ENCODE measurements around the gene ZCCHC24.

Gene ZCCHC24

GRCh38 chr10:79420974-79421688, 24.3 kb downstream of the ZCCHC24 start:
- no peak overlapping the region for H3K4me3 ChIP-seq (ENCODE audit: low read depth, low read length)
- TF ChIP-seq, protein P1, sequence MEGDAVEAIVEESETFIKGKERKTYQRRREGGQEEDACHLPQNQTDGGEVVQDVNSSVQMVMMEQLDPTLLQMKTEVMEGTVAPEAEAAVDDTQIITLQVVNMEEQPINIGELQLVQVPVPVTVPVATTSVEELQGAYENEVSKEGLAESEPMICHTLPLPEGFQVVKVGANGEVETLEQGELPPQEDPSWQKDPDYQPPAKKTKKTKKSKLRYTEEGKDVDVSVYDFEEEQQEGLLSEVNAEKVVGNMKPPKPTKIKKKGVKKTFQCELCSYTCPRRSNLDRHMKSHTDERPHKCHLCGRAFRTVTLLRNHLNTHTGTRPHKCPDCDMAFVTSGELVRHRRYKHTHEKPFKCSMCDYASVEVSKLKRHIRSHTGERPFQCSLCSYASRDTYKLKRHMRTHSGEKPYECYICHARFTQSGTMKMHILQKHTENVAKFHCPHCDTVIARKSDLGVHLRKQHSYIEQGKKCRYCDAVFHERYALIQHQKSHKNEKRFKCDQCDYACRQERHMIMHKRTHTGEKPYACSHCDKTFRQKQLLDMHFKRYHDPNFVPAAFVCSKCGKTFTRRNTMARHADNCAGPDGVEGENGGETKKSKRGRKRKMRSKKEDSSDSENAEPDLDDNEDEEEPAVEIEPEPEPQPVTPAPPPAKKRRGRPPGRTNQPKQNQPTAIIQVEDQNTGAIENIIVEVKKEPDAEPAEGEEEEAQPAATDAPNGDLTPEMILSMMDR (IDR thresholded peaks at IDR 0.05; ENCODE audit: low read depth, low read length): no peak

DNA sequence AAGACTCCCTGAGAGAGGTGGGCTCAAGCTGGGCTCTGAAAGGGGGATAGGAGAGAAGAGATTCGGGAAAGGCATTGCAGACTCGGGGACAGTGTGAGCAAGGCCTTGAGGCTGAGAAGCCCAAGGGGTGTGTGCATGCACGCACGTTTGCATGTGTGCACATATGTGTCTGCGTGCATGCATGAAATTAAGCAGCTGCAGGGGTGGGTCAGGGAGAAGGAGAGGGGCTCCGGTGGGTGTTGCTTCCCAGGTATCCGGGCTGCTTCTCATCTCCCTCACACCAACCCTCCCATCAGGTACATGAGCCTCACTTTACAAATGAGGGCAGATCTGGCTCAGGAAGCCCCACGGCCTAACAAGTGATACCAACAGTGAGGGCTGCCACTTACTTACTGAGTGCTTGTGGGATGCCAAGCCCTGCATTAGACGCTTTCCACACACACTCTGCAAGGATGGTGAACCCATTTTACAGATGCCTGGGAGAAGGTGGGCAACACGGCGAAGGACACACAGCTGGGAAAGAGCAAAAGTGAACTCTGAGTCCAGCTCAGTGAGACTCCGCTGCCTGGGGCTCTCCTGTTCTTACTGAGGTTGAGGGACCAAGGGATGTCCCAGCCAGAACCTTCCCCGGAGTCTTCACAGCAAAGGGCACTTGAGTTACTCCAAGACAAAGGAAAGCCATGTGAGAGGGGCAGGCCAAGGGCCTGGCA, 26.4 kb downstream of the ZCCHC24 start:
- no peak overlapping the region for H3K4me3 ChIP-seq (ENCODE audit: low read depth, low read length)
- TF ChIP-seq, protein P1 (IDR thresholded peaks at IDR 0.05; ENCODE audit: low read depth, low read length): no peak

GRCh38 chr10:79418274-79418673, 27.1 kb downstream of the ZCCHC24 start:
- H3K4me3 ChIP-seq (ENCODE audit: low read depth, low read length): no peak overlapping the region
- TF ChIP-seq, protein P1 (IDR thresholded peaks at IDR 0.05; ENCODE audit: low read depth, low read length): no peak

GRCh38 chr10:79417731-79418130, 27.7 kb downstream of the ZCCHC24 start:
- TF ChIP-seq, protein P1 (IDR thresholded peaks at IDR 0.05; ENCODE audit: low read depth, low read length): no peak
- H3K4me3 ChIP-seq (ENCODE audit: low read depth, low read length): no peak overlapping the region

DNA sequence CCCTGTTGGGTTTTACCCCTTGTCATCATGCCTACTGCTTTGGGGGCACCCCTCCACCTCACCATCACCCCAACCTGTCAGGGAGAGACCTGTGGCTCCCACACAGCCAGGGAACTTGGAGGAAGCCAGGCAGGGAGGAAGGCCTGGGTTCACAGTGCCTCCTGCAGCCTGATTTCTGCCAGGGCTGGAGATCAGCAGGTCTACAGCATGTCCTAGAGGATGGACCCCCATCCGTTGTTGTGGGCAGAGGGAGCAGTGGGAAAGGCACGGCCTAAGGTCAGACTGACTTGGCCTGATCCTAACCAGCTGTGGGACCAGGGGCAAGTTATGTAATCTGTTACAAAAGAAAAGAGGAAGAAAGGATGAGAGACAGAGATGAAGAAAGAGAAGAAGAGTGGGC, 28.2 kb downstream of the ZCCHC24 start:
- TF ChIP-seq, protein P1 (IDR thresholded peaks at IDR 0.05; ENCODE audit: low read depth, low read length): no peak
- no peak overlapping the region for H3K4me3 ChIP-seq (ENCODE audit: low read depth, low read length)

- TF ChIP-seq, protein P1 (IDR thresholded peaks at IDR 0.05; ENCODE audit: low read depth, low read length): no peak
- no peak overlapping the region for H3K4me3 ChIP-seq (ENCODE audit: low read depth, low read length)
These were observed 28.7 kb downstream of the ZCCHC24 start for GRCh38 chr10:79416578-79417255.

All from WI38 (cell line).